ENCODE data around the gene PLOD3.
A peak's percentile ranks its signal among the peaks of the same experiment; 100 is the strongest.

Gene PLOD3

GRCh38 chr7:101198476-101198875 lies 18.9 kb downstream of the PLOD3 start:
- in situ Hi-C loops (cut with HindIII; ENCODE audit: low pct_ligation_motif_present, low pct_unique_long_range_greater_than_20kb, low sequenced_read_pairs) = no loop called here
- no peak for DNase-seq

- DNase-seq = no peak
- in situ Hi-C loops (cut with HindIII; ENCODE audit: low pct_ligation_motif_present, low pct_unique_long_range_greater_than_20kb, low sequenced_read_pairs) = no loop called here
Observed at GRCh38 chr7:101197991-101198390, 19.4 kb downstream of the PLOD3 start.

GRCh38 chr7:101195884-101196283 lies 21.5 kb downstream of the PLOD3 start:
- in situ Hi-C loops (cut with HindIII; ENCODE audit: low pct_ligation_motif_present, low pct_unique_long_range_greater_than_20kb, low sequenced_read_pairs) = no loop called here
- no peak for DNase-seq

GRCh38 chr7:101189109-101189508 lies 28.3 kb downstream of the PLOD3 start:
- DNase-seq = no peak
- in situ Hi-C loops (cut with HindIII; ENCODE audit: low pct_ligation_motif_present, low pct_unique_long_range_greater_than_20kb, low sequenced_read_pairs) = no loop called here

GRCh38 chr7:101186844-101187428 lies 30.4 kb downstream of the PLOD3 start:
- DNase-seq = no peak
- in situ Hi-C loops (cut with HindIII; ENCODE audit: low pct_ligation_motif_present, low pct_unique_long_range_greater_than_20kb, low sequenced_read_pairs) = no loop called here

GRCh38 chr7:101186194-101186593 lies 31.2 kb downstream of the PLOD3 start:
- no peak for DNase-seq
- in situ Hi-C loops (cut with HindIII; ENCODE audit: low pct_ligation_motif_present, low pct_unique_long_range_greater_than_20kb, low sequenced_read_pairs) = no loop called here

- peak; percentile 79 for DNase-seq
- in situ Hi-C loops (cut with HindIII; ENCODE audit: low pct_ligation_motif_present, low pct_unique_long_range_greater_than_20kb, low sequenced_read_pairs) = no loop called here
Observed at GRCh38 chr7:101185258-101185839, 32.0 kb downstream of the PLOD3 start.

- no peak for DNase-seq
- in situ Hi-C loops (cut with HindIII; ENCODE audit: low pct_ligation_motif_present, low pct_unique_long_range_greater_than_20kb, low sequenced_read_pairs) = no loop called here
Observed at GRCh38 chr7:101180130-101180755, 37.1 kb downstream of the PLOD3 start, which contains the start of gene NAT16. TSS of gene NAT16 (minus strand) at chr7:101180293. CDS start at chr7:101174807, 5,486 bp downstream.

GRCh38 chr7:101179713-101180112 lies 37.7 kb downstream of the PLOD3 start:
- DNase-seq = no peak
- in situ Hi-C loops (cut with HindIII; ENCODE audit: low pct_ligation_motif_present, low pct_unique_long_range_greater_than_20kb, low sequenced_read_pairs) = no loop called here

GRCh38 chr7:101179117-101179516 lies 38.3 kb downstream of the PLOD3 start:
- DNase-seq = peak; percentile 25
- in situ Hi-C loops (cut with HindIII; ENCODE audit: low pct_ligation_motif_present, low pct_unique_long_range_greater_than_20kb, low sequenced_read_pairs) = no loop called here

- no peak for DNase-seq
- in situ Hi-C loops (cut with HindIII; ENCODE audit: low pct_ligation_motif_present, low pct_unique_long_range_greater_than_20kb, low sequenced_read_pairs) = no loop called here
Observed at GRCh38 chr7:101177644-101178043, 39.7 kb downstream of the PLOD3 start.

GRCh38 chr7:101175664-101176063 lies 41.7 kb downstream of the PLOD3 start:
- in situ Hi-C loops (cut with HindIII; ENCODE audit: low pct_ligation_motif_present, low pct_unique_long_range_greater_than_20kb, low sequenced_read_pairs) = no loop called here

GRCh38 chr7:101174322-101174854 lies 43.0 kb downstream of the PLOD3 start:
- no peak for DNase-seq
- in situ Hi-C loops (cut with HindIII; ENCODE audit: low pct_ligation_motif_present, low pct_unique_long_range_greater_than_20kb, low sequenced_read_pairs) = no loop called here

More at GRCh38 chr7:101175664-101176063, 41.7 kb downstream of the PLOD3 start:
- DNase-seq = no peak

GRCh38 chr7:101173752-101174244 lies 43.6 kb downstream of the PLOD3 start:
- DNase-seq = peak; percentile 77

GRCh38 chr7:101172854-101173751 lies 44.3 kb downstream of the PLOD3 start:
- in situ Hi-C loops (cut with HindIII; ENCODE audit: low pct_ligation_motif_present, low pct_unique_long_range_greater_than_20kb, low sequenced_read_pairs) = no loop called here
- peak; percentile 95 for DNase-seq

More at GRCh38 chr7:101173752-101174244, 43.6 kb downstream of the PLOD3 start:
- in situ Hi-C loops (cut with HindIII; ENCODE audit: low pct_ligation_motif_present, low pct_unique_long_range_greater_than_20kb, low sequenced_read_pairs) = no loop called here

- peak; percentile 49 for DNase-seq
- in situ Hi-C loops (cut with HindIII; ENCODE audit: low pct_ligation_motif_present, low pct_unique_long_range_greater_than_20kb, low sequenced_read_pairs) = no loop called here
Observed at GRCh38 chr7:101172005-101172853, 45.2 kb downstream of the PLOD3 start.

- in situ Hi-C loops (cut with HindIII; ENCODE audit: low pct_ligation_motif_present, low pct_unique_long_range_greater_than_20kb, low sequenced_read_pairs) = no loop called here
- DNase-seq = peak; percentile 66
Observed at GRCh38 chr7:101171442-101171837, 45.9 kb downstream of the PLOD3 start.

Measured in ACHN (cell line).